GM13977 (cell line): Measurements from ENCODE around the gene WWP2.

Source experiments
- DNase-seq: peaks from one replicate; pipeline ENCODE4 v3.0.0; 2012; ENCODE audit warnings: low spot score
- CTCF ChIP-seq: IDR thresholded peaks from 2 replicates; pipeline ENCODE4 v1.5.1; 2012; ENCODE audit warnings: mild to moderate bottlenecking, control low read depth; ENCODE audit not compliant: insufficient read depth; ENCODE audit errors: extremely low read depth, missing control alignments
- in situ Hi-C: fragments of 300-500 bp; cut with MboI; formaldehyde crosslinking; loops from one replicate; pipeline ENCODE4 v1.12.0; 2022; ENCODE audit warnings: low sequenced_read_pairs, low pct_unique_long_range_greater_than_20kb, mixed read lengths, inconsistent platforms; ENCODE audit not compliant: unreplicated experiment

WWP2 gene

GRCh38 chr16:69762814-69763598 lies 874 bp downstream of the WWP2 start:
- DNase-seq, result peak; percentile 31
- in situ Hi-C loops, result no loop called here
- TF ChIP-seq CTCF, result no peak

GRCh38 chr16:69763599-69763942 lies 1.4 kb downstream of the WWP2 start:
- DNase-seq, result no peak
- no peak for TF ChIP-seq CTCF
- in situ Hi-C loops, result no loop called here

- DNase-seq, result no peak
- in situ Hi-C loops, result no loop called here
- TF ChIP-seq CTCF, result no peak
Observed at GRCh38 chr16:69767459-69768229, 5.5 kb downstream of the WWP2 start.

- in situ Hi-C loops, result no loop called here
- DNase-seq, result no peak
Observed at GRCh38 chr16:69768666-69769065, 6.5 kb downstream of the WWP2 start.

GRCh38 chr16:69769404-69769803 lies 7.3 kb downstream of the WWP2 start:
- TF ChIP-seq CTCF, result no peak
- in situ Hi-C loops, result no loop called here
- DNase-seq, result no peak

More at GRCh38 chr16:69768666-69769065, 6.5 kb downstream of the WWP2 start:
- no peak for TF ChIP-seq CTCF

- no peak for DNase-seq
- no peak for TF ChIP-seq CTCF
- in situ Hi-C loops, result no loop called here
Observed at GRCh38 chr16:69771651-69771967, 9.5 kb downstream of the WWP2 start.
